Aorta (tissue), 5 donors: Measurements from ENCODE around the gene CYP11A1. TPM values are rescaled to one million over a fixed set of nuclear protein-coding genes. Genes with fewer than 3 reads are reported as not detected.

Experiments used
- ATAC-seq: fragments of 200-7000 bp; cut with Tn5 transposase; one replicate; pipeline ENCODE4 v1.9.1; 2022; ENCODE audit warnings: moderate library complexity; ENCODE audit not compliant: low FRiP score
- DNase-seq, 2 donors: peaks; one replicate each; pipeline ENCODE4 v3.0.0-alpha.2; 2020
- H3K27ac ChIP-seq, 2 donors: one replicate each; pipeline ENCODE4 v1.5.1; 2013; ENCODE audit warnings: low read length in 2 of 2, mild to moderate bottlenecking in 2 of 2, moderate library complexity in 2 of 2, control low read depth in 1 of 2, inconsistent platforms in 1 of 2, low read depth in 1 of 2
- H3K27me3 ChIP-seq, 2 donors: one replicate each; pipeline ENCODE4 v1.6.1; 2013; ENCODE audit warnings: control low read depth in 1 of 2, low read length in 1 of 2, mild to moderate bottlenecking in 1 of 2, moderate library complexity in 1 of 2; ENCODE audit not compliant: insufficient read depth in 2 of 2, control insufficient read depth in 1 of 2
- H3K36me3 ChIP-seq, 2 donors: one replicate each; pipeline ENCODE4 v1.6.1; 2013; ENCODE audit warnings: control low read depth in 1 of 2, low read length in 1 of 2, mild to moderate bottlenecking in 1 of 2; ENCODE audit not compliant: insufficient read depth in 2 of 2, control insufficient read depth in 1 of 2
- H3K4me1 ChIP-seq, 2 donors: one replicate each; pipeline ENCODE4 v1.6.1; 2013; ENCODE audit warnings: low read length in 2 of 2, control low read depth in 1 of 2, mild to moderate bottlenecking in 1 of 2, moderate library complexity in 1 of 2; ENCODE audit not compliant: insufficient read depth in 2 of 2, control insufficient read depth in 1 of 2
- H3K4me3 ChIP-seq, 2 donors: one replicate each; pipeline ENCODE4 v1.5.1; 2013; ENCODE audit warnings: low read length in 2 of 2, control low read depth in 1 of 2, mild to moderate bottlenecking in 1 of 2
- H3K9me3 ChIP-seq: one replicate; pipeline ENCODE4 v1.6.1; 2013; ENCODE audit warnings: mild to moderate bottlenecking, low read length; ENCODE audit not compliant: control insufficient read depth
- WGBS, 2 donors: extraction: QIAGEN DNeasy Blood & Tissue Kit; methylation state at CpG; one replicate each; pipeline ENCODE4 v1.1.7; 2013; 5-methylcytosine and 5-hydroxymethylcytosine counted together
- intact Hi-C, 2 donors: fragments of 100-400 bp; cut with DNase I; formaldehyde crosslinking; loops; one replicate each; pipeline versions ENCODE4 v1.14.2 to v1.15.0; 2022
- polyA plus RNA-seq, 2 donors: library from polyadenylated mRNA; stranded (reverse); fragments of 200-250 nt; gene quantifications; one replicate each; pipeline ENCODE4 v1.2.3, GENCODE V29; 2013
- total RNA-seq, 2 donors: library from RNA; stranded (reverse); fragmentation: NEBNext Ultra II Directional; extraction: Animal tissue kit (Norgen Biotek cat#: 25700); gene quantifications; one replicate each; pipeline ENCODE4 v1.2.1, GENCODE V29; 2021
- donor health status: healthy with polysubstance abuse.
- donor health status: Bipolar disorder and iron deficiency.
- donor health status: DM: no; HTN: no; CAD: no.
- donor health status: DM: no; HTN: no; CAD: no.
- donor health status: DM: yes; HTN: yes; CAD: no.

Gene CYP11A1
- total and polyA plus RNA-seq, 4 donors = 0.10 to 1.5 (median 1.3) TPM; not detected in 1

DNA sequence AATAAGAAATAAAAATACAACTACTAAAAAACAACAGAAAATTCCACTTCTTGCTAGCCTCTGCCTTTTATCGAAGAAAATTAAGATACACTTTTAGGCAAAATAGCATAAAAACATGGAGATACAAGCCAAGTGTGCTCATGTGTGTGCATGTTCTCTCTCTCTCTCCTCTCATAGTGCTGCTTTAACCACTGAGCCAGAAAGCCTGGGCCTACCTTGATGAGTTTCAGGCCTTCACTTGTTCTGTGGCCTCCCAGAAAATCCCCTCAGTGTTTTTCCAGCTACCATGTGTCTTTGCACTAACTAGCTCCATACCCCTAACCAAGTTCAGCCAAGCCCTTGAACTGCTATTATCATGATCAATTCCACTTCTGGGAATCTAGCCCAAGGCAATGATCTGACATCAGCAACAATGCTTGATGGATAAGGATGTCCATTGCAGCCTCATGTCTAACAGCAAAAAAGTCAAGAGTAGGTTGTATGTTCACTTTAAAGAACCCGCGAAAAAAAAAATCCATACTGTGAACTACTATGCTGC is 18.1 kb downstream of the CYP11A1 start:
- ATAC-seq = no peak
- WGBS, 2 donors = 93 to 94% methylated on average over 3 of the region's 3 CpGs

DNA sequence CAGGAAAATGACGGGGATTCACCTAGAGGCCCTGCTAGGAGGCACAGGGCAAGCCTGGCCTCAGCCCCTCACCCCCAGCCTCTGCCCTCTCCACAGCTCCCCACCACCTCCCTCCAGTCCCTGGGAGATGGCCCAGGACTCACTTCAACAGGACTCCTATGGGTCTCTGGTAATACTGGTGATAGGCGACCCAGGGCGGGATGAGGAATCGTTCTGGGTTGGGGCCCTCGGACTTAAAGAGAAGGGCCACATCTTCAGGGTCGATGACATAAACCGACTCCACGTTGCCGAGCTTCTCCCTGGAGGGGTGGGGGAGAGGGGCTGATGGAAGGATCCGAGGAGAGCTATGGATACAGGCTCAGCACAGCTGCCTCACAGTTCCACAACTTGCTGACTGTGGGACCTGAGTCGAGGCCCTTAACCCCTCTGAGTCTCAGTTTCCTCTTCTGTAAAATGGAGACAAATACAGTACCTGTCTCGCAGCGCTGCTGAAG is 19.6 kb downstream of the CYP11A1 start:
- ATAC-seq (no peak), DNase-seq (peak in 1 of 2 donors; percentile 21)
- intact Hi-C loops = no loop called here
- Histone ChIP-seq H3K27me3 (no peaks in the 10 kb centered on the region), H3K36me3 (no peaks in the 10 kb centered on the region), H3K9me3 (no peaks in the 10 kb centered on the region), H3K4me3 (no peak overlapping the region), H3K4me1 (no peaks in the 10 kb centered on the region), H3K27ac (no peak overlapping the region)
- 82 to 85% methylated on average over 13 of the region's 13 CpGs for WGBS, 2 donors

More for the DNA sequence above, 18.1 kb downstream of the CYP11A1 start:
- intact Hi-C loops = no loop called here
- Histone ChIP-seq H3K27ac (no peak overlapping the region), H3K36me3 (no peaks in the 10 kb centered on the region), H3K27me3 (no peaks in the 10 kb centered on the region), H3K4me3 (no peak overlapping the region), H3K9me3 (no peaks in the 10 kb centered on the region), H3K4me1 (no peaks in the 10 kb centered on the region)
- DNase-seq = no peak

DNA sequence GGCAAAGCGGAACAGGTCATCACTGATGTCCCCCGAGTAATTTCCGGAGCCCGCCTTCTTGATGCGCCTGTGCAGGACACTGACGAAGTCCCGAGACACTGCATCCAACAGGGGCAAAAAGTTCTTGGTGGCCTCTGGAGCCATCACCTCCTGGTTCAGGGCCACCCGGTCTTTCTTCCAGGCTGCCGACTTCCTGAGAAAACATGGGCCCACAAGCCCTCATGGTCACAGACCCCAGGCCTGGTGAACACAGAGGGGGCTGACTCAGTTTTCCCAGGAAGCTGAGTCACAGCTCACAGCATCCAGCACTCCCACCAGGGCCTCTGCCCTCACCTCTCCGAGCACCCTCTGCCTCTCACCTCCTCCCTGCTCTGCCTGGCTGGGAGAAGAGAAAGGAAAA is 22.4 kb downstream of the CYP11A1 start:
- H3K9me3 ChIP-seq = no peaks in the 10 kb centered on the region
- H3K27me3 ChIP-seq = no peaks in the 10 kb centered on the region
- no peak overlapping the region for H3K4me3 ChIP-seq
- H3K4me1 ChIP-seq = no peaks in the 10 kb centered on the region
- ATAC-seq (no peak), DNase-seq (peak in 1 of 2 donors; percentile 8)
- no peak overlapping the region for H3K27ac ChIP-seq
- intact Hi-C loops = no loop called here
- H3K36me3 ChIP-seq = no peaks in the 10 kb centered on the region
- 81 to 85% methylated on average over 10 of the region's 10 CpGs for WGBS, 2 donors

DNA sequence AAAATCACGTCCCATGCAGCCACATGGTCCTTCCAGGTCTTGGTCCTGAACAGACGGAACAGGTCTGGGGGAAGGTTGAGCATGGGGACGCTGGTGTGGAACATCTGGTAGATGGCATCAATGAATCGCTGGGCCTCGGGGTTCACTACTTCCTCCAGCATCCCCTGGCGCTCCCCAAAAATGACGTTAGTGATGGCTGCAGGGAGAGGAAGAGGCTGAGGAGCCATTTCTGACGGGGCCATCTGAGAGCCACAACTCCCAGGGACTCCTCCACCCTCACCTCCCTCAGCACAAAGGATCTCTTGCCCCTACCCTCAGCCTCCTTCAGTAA is 23.7 kb downstream of the CYP11A1 start:
- H3K36me3 ChIP-seq = no peaks in the 10 kb centered on the region
- H3K27ac ChIP-seq = no peak overlapping the region
- no peak for ATAC-seq
- H3K4me1 ChIP-seq = no peaks in the 10 kb centered on the region
- intact Hi-C loops = no loop called here
- DNase-seq = peak in 1 of 2 donors; percentile 30
- no peak overlapping the region for H3K4me3 ChIP-seq
- no peaks in the 10 kb centered on the region for H3K27me3 ChIP-seq
- no peaks in the 10 kb centered on the region for H3K9me3 ChIP-seq
- 92 to 93% methylated on average over 8 of the region's 8 CpGs for WGBS, 2 donors

DNA sequence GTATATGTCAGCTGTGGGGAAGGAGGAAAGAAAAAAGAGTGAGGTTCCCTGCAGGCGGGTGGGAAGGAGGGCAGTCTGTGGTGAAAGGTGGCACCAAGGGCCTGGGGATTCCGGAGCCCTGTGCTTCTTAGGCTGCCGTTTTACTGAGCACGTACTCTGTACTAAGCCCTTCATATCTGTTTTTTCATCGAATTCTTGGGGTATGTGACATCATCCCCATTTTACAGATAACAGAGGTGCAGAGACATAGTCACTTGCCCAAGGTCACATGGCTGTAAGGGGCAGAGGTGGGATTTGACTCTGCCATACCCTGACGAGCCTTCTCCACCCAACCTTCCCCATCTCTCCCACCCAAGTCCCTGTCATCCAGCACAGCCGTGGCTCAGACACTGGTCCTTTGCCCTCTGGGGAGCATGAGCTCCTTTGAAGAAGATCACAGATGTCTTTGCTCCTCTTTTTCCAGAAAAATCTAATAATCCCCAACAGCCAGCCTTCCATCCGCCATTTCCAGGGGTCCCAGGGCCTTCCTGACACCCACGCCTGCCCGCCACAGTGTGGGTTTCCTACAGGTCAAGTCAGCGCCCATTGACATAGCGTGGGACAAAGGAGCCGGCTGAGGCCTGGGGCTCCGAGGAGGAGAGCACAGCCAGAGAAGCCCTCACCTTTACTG is 24.2 kb downstream of the CYP11A1 start:
- Histone ChIP-seq H3K4me1 (no peaks in the 10 kb centered on the region), H3K27ac (no peak overlapping the region), H3K9me3 (no peaks in the 10 kb centered on the region), H3K4me3 (no peak overlapping the region), H3K27me3 (no peaks in the 10 kb centered on the region), H3K36me3 (no peaks in the 10 kb centered on the region)
- intact Hi-C loops = no loop called here
- ATAC-seq (no peak), DNase-seq (peak in 1 of 2 donors; percentile 16)
- WGBS, 2 donors = 92 to 93% methylated on average over 14 of the region's 14 CpGs

DNA sequence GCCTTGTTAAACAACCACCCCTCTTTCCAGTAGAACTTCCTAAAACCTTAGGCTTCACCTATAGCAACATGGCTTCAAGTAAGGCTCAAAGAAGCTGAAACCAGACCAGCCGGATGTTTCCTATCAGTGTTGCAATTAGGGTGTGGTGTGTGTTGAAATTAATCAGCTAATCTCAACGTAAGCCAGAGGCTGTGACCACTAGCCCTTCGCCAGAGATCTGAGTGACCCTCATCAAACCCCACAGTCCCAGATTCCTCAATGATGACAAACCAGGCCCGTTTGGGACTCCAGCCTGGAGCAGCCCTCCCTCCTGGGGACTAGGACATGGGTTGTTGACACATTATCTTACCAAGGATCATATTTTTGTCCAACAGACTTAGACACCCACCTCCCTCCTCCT is 27.3 kb downstream of the CYP11A1 start:
- ATAC-seq = no peak
- intact Hi-C loops = no loop called here

DNA sequence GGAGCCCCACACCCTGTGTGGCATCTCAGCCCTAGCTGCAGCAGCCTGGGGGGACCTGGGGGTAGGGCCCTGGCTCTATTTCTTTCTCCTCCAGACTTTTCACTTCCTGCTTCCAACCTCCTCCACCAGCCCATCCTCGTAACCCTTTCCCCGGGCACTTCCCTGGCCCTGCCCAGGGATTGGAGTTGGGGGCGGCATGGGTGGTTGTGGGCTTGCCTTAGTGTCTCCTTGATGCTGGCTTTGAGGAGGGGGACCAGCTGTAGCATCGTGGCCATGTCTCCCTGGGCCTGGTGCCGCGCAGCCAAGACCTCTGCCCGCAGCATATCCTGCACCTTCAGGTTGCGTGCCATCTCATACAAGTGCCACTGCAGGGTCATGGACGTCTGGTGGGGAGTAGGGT is 28.1 kb downstream of the CYP11A1 start:
- no peaks in the 10 kb centered on the region for H3K4me1 ChIP-seq
- H3K27me3 ChIP-seq = no peaks in the 10 kb centered on the region
- peak in 1 of 2 donors; percentile 18 for DNase-seq
- H3K4me3 ChIP-seq = no peak overlapping the region
- WGBS, 2 donors = 94 to 95% methylated on average over 9 of the region's 9 CpGs
- intact Hi-C loops = no loop called here
- H3K9me3 ChIP-seq = no peaks in the 10 kb centered on the region
- ATAC-seq = no peak
- H3K36me3 ChIP-seq = no peaks in the 10 kb centered on the region
- H3K27ac ChIP-seq = no peak overlapping the region

More for the DNA sequence above, 27.3 kb downstream of the CYP11A1 start:
- Histone ChIP-seq H3K27ac (no peak overlapping the region), H3K4me1 (no peaks in the 10 kb centered on the region), H3K36me3 (no peaks in the 10 kb centered on the region), H3K9me3 (no peaks in the 10 kb centered on the region), H3K27me3 (no peaks in the 10 kb centered on the region), H3K4me3 (no peak overlapping the region)
- DNase-seq = peak in 1 of 2 donors; percentile 11
- WGBS, 2 donors = 61 to 68% methylated on average over 4 of the region's 4 CpGs

DNA sequence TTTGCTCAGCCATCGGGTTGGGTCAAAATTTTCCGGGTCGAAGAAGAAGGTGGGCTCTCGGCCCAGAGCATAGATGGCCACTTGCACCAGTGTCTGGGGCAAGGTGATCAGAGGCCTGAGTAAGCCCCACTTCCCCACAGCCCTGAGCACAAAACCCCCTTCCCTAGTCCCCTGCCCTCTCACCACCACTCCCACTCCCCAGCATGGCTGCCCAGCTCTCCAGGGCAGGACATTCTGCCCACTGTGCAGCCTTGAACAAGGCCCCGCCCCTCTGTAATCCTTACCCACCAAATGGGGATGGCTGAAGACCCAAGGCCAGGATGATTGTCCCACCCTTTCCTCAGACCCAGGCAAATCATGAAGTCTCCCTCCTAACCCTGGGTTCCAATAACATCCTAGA is 28.8 kb downstream of the CYP11A1 start:
- intact Hi-C loops = no loop called here
- Histone ChIP-seq H3K36me3 (no peaks in the 10 kb centered on the region), H3K4me3 (no peak overlapping the region), H3K9me3 (no peaks in the 10 kb centered on the region), H3K27me3 (no peaks in the 10 kb centered on the region), H3K4me1 (no peaks in the 10 kb centered on the region), H3K27ac (no peak overlapping the region)
- WGBS, 2 donors = 96% methylated on average over 5 of the region's 5 CpGs
- DNase-seq = no peak
- ATAC-seq = no peak

DNA sequence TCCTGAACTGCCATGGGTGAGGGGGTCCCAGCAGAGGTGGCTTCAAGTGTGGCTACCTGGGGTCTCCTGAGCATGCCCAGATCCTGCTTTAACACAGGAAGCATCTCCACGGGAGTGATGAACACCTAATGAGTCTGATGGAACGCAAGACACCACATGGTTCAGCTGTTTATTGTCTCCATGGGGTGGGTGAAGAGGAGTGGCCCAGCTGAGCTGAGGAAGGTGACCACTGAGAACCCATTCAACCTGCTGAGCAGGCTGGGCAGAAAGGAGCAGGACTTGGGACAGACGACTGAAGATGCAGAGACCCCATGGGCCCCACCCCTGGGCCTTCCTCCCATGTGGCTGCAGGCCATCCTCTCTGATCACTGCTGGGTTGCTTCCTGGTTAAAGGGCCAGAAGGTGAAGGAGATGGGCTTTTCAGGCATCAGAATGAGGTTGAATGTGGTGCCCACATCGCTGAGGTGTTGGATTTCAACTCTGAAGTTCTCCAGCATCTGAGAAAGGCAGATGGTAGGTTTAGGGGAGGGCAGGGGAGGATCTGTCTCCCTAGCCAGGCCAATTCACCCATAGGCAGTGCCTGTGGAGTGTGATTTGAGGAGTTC is 29.7 kb downstream of the CYP11A1 start:
- DNase-seq = no peak
- WGBS, 2 donors = 81 to 83% methylated on average over 4 of the region's 4 CpGs

More for the DNA sequence above, 29.7 kb downstream of the CYP11A1 start:
- H3K36me3 ChIP-seq = no peaks in the 10 kb centered on the region
- intact Hi-C loops = no loop called here
- no peaks in the 10 kb centered on the region for H3K9me3 ChIP-seq
- ATAC-seq = no peak
- H3K27me3 ChIP-seq = no peaks in the 10 kb centered on the region
- no peak overlapping the region for H3K27ac ChIP-seq
- no peak overlapping the region for H3K4me3 ChIP-seq
- no peaks in the 10 kb centered on the region for H3K4me1 ChIP-seq
